ENCODE measurements around the gene DLL1.

- TF ChIP-seq CTCF (conservative IDR thresholded peaks at IDR 0.05; ENCODE audit: low read depth, low read length) (no peak), EZH2phosphoT487 (IDR thresholded peaks at IDR 0.05; ENCODE audit: borderline replicate concordance, low read length) (no peak), EZH2 (IDR thresholded peaks at IDR 0.05; ENCODE audit: low read length, unreplicated experiment) (no peak)
Measured at GRCh38 chr6:170286246-170286933, 4.5 kb downstream of the DLL1 start.
